B cell (primary cell): ENCODE data around the gene NTM.

Source experiments
- CTCF ChIP-seq: fragments of 200-600 bp; IDR thresholded peaks from one replicate; pipeline ENCODE4 v1.8.0; 2022; ENCODE audit warnings: antibody characterized with exemption, mild to moderate bottlenecking
- EZH2 ChIP-seq: IDR thresholded peaks from 2 replicates; pipeline ENCODE4 v1.6.1; 2012; ENCODE audit warnings: borderline replicate concordance, low read depth, mild to moderate bottlenecking, moderate library complexity, low read length; ENCODE audit not compliant: insufficient read depth, poor library complexity, severe bottlenecking

DNA sequence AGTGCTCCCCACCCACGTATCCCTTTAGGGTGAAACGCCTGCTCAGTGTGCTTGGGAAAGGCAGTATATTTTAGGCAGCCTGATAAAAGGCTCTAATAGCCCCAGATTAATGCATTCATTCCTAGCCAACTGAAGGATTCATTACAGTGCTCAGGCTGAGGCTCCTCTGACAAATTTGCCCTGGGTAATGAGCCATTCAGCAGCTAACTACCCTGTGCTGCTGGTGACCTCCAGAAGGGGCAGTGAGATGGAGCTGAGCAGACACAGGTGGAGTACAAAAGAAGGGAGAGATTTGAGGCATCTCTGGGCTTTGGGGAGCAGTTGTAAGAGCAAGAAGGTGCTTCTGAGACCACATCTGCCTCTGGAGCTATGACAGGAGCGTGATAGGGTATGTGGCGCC, 817.0 kb downstream of the NTM start:
- TF ChIP-seq CTCF: no peak
- TF ChIP-seq EZH2: no peak
